SK-N-SH (cell line): ENCODE data around the gene CTSH. TPM values are rescaled to one million over a fixed set of nuclear protein-coding genes. Genes with fewer than 3 reads are reported as not detected.

Experiments
- CTCF ChIA-PET: fragments of 300-600, 350-600 bp; formaldehyde crosslinking; extraction: SDS; loops from one replicate; lab custom pipeline; 2021; lab: Yijun Ruan, JAX
- POLR2A ChIA-PET: fragments of 350-600 bp; sonication (Branson Sonifier 250); formaldehyde crosslinking; extraction: SDS; loops from one replicate; lab custom pipeline; 2020; ENCODE audit warnings: antibody characterized with exemption, inconsistent platforms; lab: Yijun Ruan, JAX
- DNase-seq: peaks from one replicate; pipeline ENCODE4 v3.0.0; 2012
- H2AFZ ChIP-seq: fragments of 200-600 bp; sonication (generic); 2 replicates; pipeline ENCODE4 v1.8.1; 2016; ENCODE audit warnings: antibody characterized with exemption, mild to moderate bottlenecking, low read depth
- H3F3A ChIP-seq: fragments of 200-600 bp; sonication (generic); replicated peaks from 2 replicates; pipeline ENCODE3; 2016; ENCODE audit warnings: antibody characterized with exemption, mild to moderate bottlenecking; ENCODE audit not compliant: insufficient read depth
- H3K27ac ChIP-seq, 2 experiments: fragments of 200-500 bp in 1 of 2; fragments of 200-600 bp in 1 of 2; sonication (Bioruptor generic) in 1 of 2; sonication (generic), shearing (Covaris generic) in 1 of 2; 2 replicates each; pipeline versions ENCODE4 v1.5.1 to v1.6.1; 2014 to 2016; ENCODE audit warnings: low read depth in 2 of 2, inconsistent platforms in 1 of 2, low read length in 1 of 2, mild to moderate bottlenecking in 1 of 2, mixed read lengths in 1 of 2
- H3K27me3 ChIP-seq: fragments of 200-600 bp; sonication (generic), shearing (Covaris generic); 2 replicates; pipeline ENCODE4 v1.6.1; 2016; ENCODE audit warnings: mixed run types; ENCODE audit not compliant: insufficient read depth
- H3K36me3 ChIP-seq, 2 experiments: fragments of 200-500 bp in 1 of 2; fragments of 200-600 bp in 1 of 2; sonication (Bioruptor generic) in 1 of 2; sonication (generic) in 1 of 2; replicated peaks in 1 of 2; 2 replicates each; pipeline versions ENCODE3 to v1.5.1; 2014 to 2016; ENCODE audit warnings: low read length in 1 of 2, mild to moderate bottlenecking in 1 of 2; ENCODE audit not compliant: insufficient read depth in 2 of 2, control insufficient read depth in 1 of 2
- H3K4me1 ChIP-seq, 2 experiments: fragments of 200-500 bp in 1 of 2; fragments of 200-600 bp in 1 of 2; sonication (Bioruptor generic) in 1 of 2; sonication (generic), shearing (Covaris generic) in 1 of 2; 2 replicates each; pipeline versions ENCODE4 v1.5.1 to v1.6.1; 2014 to 2016; ENCODE audit warnings: low read depth in 1 of 2, low read length in 1 of 2, mixed run types in 1 of 2; ENCODE audit not compliant: insufficient read depth in 2 of 2, control insufficient read depth in 1 of 2
- H3K4me2 ChIP-seq: fragments of 200-600 bp; sonication (generic), shearing (Covaris generic); 2 replicates; pipeline ENCODE4 v1.6.1; 2017; ENCODE audit warnings: mixed run types
- H3K4me3 ChIP-seq, 2 experiments: fragments of 200-500 bp in 1 of 2; fragments of 200-600 bp in 1 of 2; sonication (Bioruptor generic) in 1 of 2; sonication (generic), shearing (Covaris generic) in 1 of 2; 2 replicates each; pipeline versions ENCODE4 v1.5.1 to v1.8.1; 2014 to 2016; ENCODE audit warnings: low read depth in 2 of 2, inconsistent platforms in 1 of 2, low read length in 1 of 2, mild to moderate bottlenecking in 1 of 2, mixed read lengths in 1 of 2, moderate library complexity in 1 of 2
- H3K79me2 ChIP-seq: fragments of 200-600 bp; sonication (generic); 2 replicates; pipeline ENCODE4 v1.8.1; 2017; ENCODE audit warnings: mild to moderate bottlenecking; ENCODE audit not compliant: insufficient read depth
- H3K9ac ChIP-seq: fragments of 200-600 bp; sonication (generic); 2 replicates; pipeline ENCODE4 v1.6.1; 2017; ENCODE audit warnings: mixed run types
- H3K9me2 ChIP-seq: fragments of 200-600 bp; sonication (generic); 2 replicates; pipeline ENCODE4 v1.6.1; 2017; ENCODE audit warnings: mixed run types
- H3K9me3 ChIP-seq: fragments of 200-600 bp; sonication (generic); 2 replicates; pipeline ENCODE4 v1.6.1; 2017; ENCODE audit warnings: mixed run types, mild to moderate bottlenecking, moderate library complexity
- H4K20me1 ChIP-seq: fragments of 200-600 bp; sonication (generic); 2 replicates; pipeline ENCODE4 v1.6.1; 2017; ENCODE audit warnings: mild to moderate bottlenecking, mixed run types; ENCODE audit not compliant: insufficient read depth
- EZH2phosphoT487 ChIP-seq: fragments of 200-600 bp; sonication (generic); IDR thresholded peaks from 2 replicates; pipeline ENCODE4 v1.6.1; 2017; ENCODE audit warnings: low read depth, mixed run types, mild to moderate bottlenecking, antibody characterized with exemption, moderate library complexity, borderline replicate concordance
- FOXJ3 ChIP-seq: sonication (generic); formaldehyde crosslinking; IDR thresholded peaks from 2 replicates; pipeline ENCODE4 v1.5.1; 2020; ENCODE audit warnings: mild to moderate bottlenecking, missing genetic modification reagents
- FOXM1 ChIP-seq: IDR thresholded peaks from 2 replicates; pipeline ENCODE4 v1.4.0; 2012; ENCODE audit warnings: low read depth, mild to moderate bottlenecking
- MEF2A ChIP-seq: IDR thresholded peaks from 2 replicates; pipeline ENCODE4 v1.4.0; 2012; ENCODE audit warnings: low read depth, borderline replicate concordance
- RAD21 ChIP-seq: IDR thresholded peaks from 2 replicates; pipeline ENCODE4 v1.6.1; 2012; ENCODE audit warnings: mild to moderate bottlenecking, low read length
- RFX5 ChIP-seq: IDR thresholded peaks from 2 replicates; pipeline ENCODE4 v1.6.1; 2012; ENCODE audit warnings: mild to moderate bottlenecking, improper control_type of control experiment, low read length
- RXRA ChIP-seq: IDR thresholded peaks from 2 replicates; pipeline ENCODE4 v1.4.0; 2012; ENCODE audit warnings: low read depth, mild to moderate bottlenecking, borderline replicate concordance
- SIN3A ChIP-seq: IDR thresholded peaks from 2 replicates; pipeline ENCODE4 v1.6.1; 2012; ENCODE audit warnings: low read depth, mild to moderate bottlenecking, low read length, moderate library complexity, borderline replicate concordance
- SMC3 ChIP-seq: IDR thresholded peaks from 2 replicates; pipeline ENCODE4 v1.6.1; 2012; ENCODE audit warnings: low read depth, low read length, improper control_type of control experiment
- YY1 ChIP-seq: IDR thresholded peaks from 2 replicates; pipeline ENCODE4 v1.4.0; 2012; ENCODE audit warnings: low read depth, mild to moderate bottlenecking
- WGBS: methylation state at CpG from one replicate; pipeline ENCODE4 v1.1.6; 2017; ENCODE audit warnings: low lambda C conversion rate; 5-methylcytosine and 5-hydroxymethylcytosine counted together
- polyA plus RNA-seq, 3 experiments: library from polyadenylated mRNA; depleted of rRNA; stranded (reverse); fragments of >200 nt; gene quantifications; 2 replicates each; pipeline ENCODE4 v1.2.3, GENCODE V29; 2012
- TF ChIP-seq, protein P1 (sequence below): fragments of 150-350 bp; IDR thresholded peaks from 2 replicates; pipeline ENCODE4 v1.6.1; 2017; ENCODE audit warnings: antibody characterized with exemption, low read length, low read depth, borderline replicate concordance
- TF ChIP-seq, protein P2 (sequence below): IDR thresholded peaks from 2 replicates; pipeline ENCODE4 v1.4.0; 2012; ENCODE audit warnings: low read depth
- TF ChIP-seq, protein P3 (sequence below): IDR thresholded peaks from 2 replicates; pipeline ENCODE4 v1.4.0; 2012; ENCODE audit warnings: low read depth, borderline replicate concordance
- TF ChIP-seq, protein P4 (sequence below): fragments of 150-350 bp; IDR thresholded peaks from 2 replicates; pipeline ENCODE4 v1.6.1; 2016; ENCODE audit warnings: mild to moderate bottlenecking, low read depth, low read length

Gene CTSH
- polyA plus RNA-seq, 1 of the 3 experiments (the other 2 are of a cell fraction) = 22.7 TPM

DNA sequence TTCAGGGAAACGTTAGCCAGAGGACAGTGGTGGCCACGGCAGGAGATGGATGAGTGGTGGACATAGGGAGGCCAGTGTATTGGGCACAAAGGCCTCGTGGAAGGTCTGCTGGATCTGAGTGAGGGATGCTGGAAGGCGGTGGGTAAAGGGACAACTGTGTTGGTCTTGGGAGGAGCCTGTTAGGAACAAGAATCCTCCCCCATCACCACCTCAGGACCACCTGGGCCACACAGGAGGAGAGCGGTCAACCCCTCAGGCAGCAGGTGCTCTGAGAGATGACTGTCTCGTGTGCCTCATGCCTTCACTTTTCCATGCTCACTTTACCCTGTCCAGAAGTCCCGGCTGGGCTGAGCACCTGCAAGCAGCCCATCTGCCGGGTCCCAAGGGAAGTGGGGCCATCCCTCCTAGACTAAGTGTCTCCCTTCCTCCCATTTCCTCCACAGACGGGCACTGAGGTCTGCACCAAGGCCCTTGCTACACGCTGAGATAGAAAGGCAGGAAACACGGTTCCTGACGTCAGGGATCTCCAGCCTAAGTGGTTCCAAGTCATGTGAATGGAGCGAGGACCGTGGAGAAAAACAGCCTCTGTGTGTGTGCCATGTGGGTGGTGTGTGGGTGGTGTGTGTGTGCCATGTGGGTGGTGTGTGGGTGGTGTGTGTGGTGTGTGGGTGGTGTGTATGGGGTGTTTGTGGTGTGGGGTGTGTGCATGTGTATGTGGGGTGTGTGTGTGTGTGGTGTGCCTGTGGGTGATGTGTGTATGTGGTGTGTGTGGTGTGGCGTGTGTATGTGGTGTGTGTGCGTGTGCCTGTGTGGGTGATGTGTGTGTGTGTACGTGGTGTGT is 47.8 kb upstream of the CTSH start:
- Histone ChIP-seq H3F3A (no peaks in the 10 kb centered on the region), H3K9me3 (no peaks in the 10 kb centered on the region), H3K4me2 (no peak overlapping the region), H3K4me1 (peaks cover 6 to 12% of the 10 kb centered on the region in 2 experiments; a peak in 3 of 4 replicates), H3K36me3 (no peaks in the 10 kb centered on the region), H2AFZ (no peak overlapping the region), H3K27ac (no peak overlapping the region), H3K9me2 (no peaks in the 10 kb centered on the region), H4K20me1 (no peaks in the 10 kb centered on the region), H3K79me2 (no peaks in the 10 kb centered on the region), H3K4me3 (no peak overlapping the region), H3K9ac (no peak overlapping the region), H3K27me3 (no peaks in the 10 kb centered on the region)
- ChIA-PET CTCF (interaction anchor here (1.4 kb wide), 1 partner anchor 14 kb away, joined by 3 read pairs; no protein-coding TSS in a partner anchor), POLR2A (no interaction called here)
- TF ChIP-seq, protein P1, sequence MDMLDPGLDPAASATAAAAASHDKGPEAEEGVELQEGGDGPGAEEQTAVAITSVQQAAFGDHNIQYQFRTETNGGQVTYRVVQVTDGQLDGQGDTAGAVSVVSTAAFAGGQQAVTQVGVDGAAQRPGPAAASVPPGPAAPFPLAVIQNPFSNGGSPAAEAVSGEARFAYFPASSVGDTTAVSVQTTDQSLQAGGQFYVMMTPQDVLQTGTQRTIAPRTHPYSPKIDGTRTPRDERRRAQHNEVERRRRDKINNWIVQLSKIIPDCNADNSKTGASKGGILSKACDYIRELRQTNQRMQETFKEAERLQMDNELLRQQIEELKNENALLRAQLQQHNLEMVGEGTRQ = no peak
- TF ChIP-seq RAD21 (no peak), FOXM1 (no peak), FOXJ3 (CRISPR knock-in tag) (no peak), RXRA (no peak), YY1 (no peak)
- TF ChIP-seq, protein P2, sequence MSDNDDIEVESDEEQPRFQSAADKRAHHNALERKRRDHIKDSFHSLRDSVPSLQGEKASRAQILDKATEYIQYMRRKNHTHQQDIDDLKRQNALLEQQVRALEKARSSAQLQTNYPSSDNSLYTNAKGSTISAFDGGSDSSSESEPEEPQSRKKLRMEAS = no peak
- no peak for DNase-seq
- 88% methylated on average over 15 of the region's 17 CpGs for WGBS

DNA sequence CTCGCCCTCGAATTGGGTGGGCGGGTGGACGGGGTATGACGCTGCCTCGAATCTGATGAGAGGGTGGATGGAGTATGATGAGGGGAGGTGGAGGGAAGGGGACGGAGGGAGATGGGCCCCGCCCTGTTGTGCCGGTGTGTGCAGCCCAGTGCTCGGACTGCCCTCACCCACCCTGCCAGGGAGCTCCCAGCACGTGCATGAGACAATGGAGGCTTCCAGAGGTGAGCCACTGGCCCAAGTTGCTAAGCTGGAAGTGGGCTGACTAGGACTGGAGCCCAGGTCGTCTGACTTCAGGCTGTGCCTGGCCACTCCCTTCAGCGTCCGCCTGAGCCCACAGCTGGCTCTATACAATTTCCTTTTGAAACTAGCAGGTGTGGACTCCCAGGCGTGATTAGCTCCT is 47.0 kb upstream of the CTSH start:
- H3K79me2 ChIP-seq = no peaks in the 10 kb centered on the region
- ChIA-PET CTCF (interaction anchor here (1.0 to 1.8 kb wide), 2 partner anchors 12 to 81 kb away, joined by 3 to 7 read pairs; no protein-coding TSS in a partner anchor), POLR2A (no interaction called here)
- no peak overlapping the region for H3K27ac ChIP-seq
- H3K27me3 ChIP-seq = no peaks in the 10 kb centered on the region
- H3F3A ChIP-seq = peaks cover 3% of the 10 kb centered on the region
- 87% methylated on average over 13 of the region's 15 CpGs for WGBS
- no peak overlapping the region for H3K9ac ChIP-seq
- no peak for TF ChIP-seq SMC3
- no peak overlapping the region for H3K4me3 ChIP-seq
- H3K9me3 ChIP-seq = no peaks in the 10 kb centered on the region
- H4K20me1 ChIP-seq = no peaks in the 10 kb centered on the region
- DNase-seq = no peak
- no peak overlapping the region for H2AFZ ChIP-seq
- H3K4me1 ChIP-seq = peaks cover 6 to 9% of the 10 kb centered on the region in 2 experiments; a peak in 3 of 4 replicates
- H3K9me2 ChIP-seq = no peaks in the 10 kb centered on the region
- no peak overlapping the region for H3K4me2 ChIP-seq
- no peaks in the 10 kb centered on the region for H3K36me3 ChIP-seq

DNA sequence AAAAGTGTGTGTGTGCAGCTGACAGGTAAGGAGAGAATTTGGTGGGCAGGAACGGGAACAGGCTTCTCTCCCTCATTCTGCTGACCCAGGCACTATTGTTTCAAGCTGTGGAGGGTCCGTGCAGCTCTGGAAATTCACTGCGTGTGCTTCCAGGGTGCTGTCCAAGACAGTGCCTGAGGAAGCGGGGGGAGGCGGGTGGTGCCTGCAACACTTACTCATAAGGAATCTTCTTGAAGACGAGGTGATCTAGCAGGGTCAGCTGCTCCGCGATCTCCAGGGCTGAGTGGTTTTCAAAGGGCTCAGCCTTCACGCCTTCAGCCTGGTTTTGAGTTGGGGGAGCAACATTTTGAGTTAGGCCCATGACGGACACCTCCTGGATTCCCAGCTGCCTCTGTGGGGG is 46.6 kb upstream of the CTSH start:
- H2AFZ ChIP-seq = no peak overlapping the region
- H3K4me2 ChIP-seq = no peak overlapping the region
- peaks cover 6 to 8% of the 10 kb centered on the region in 2 experiments; a peak in 3 of 4 replicates for H3K4me1 ChIP-seq
- 81% methylated on average over 9 of the region's 10 CpGs for WGBS
- H3K79me2 ChIP-seq = no peaks in the 10 kb centered on the region
- H3F3A ChIP-seq = peaks cover 6% of the 10 kb centered on the region
- no peak overlapping the region for H3K9ac ChIP-seq
- no peaks in the 10 kb centered on the region for H4K20me1 ChIP-seq
- H3K36me3 ChIP-seq = no peaks in the 10 kb centered on the region
- ChIA-PET CTCF (interaction anchor here (1.0 to 1.8 kb wide), 2 partner anchors 12 to 81 kb away, joined by 3 to 7 read pairs; no protein-coding TSS in a partner anchor), POLR2A (no interaction called here)
- H3K9me2 ChIP-seq = no peaks in the 10 kb centered on the region
- no peak overlapping the region for H3K27ac ChIP-seq
- H3K4me3 ChIP-seq = no peak overlapping the region
- no peaks in the 10 kb centered on the region for H3K27me3 ChIP-seq
- H3K9me3 ChIP-seq = no peaks in the 10 kb centered on the region
- DNase-seq = no peak
- TF ChIP-seq, protein P3, sequence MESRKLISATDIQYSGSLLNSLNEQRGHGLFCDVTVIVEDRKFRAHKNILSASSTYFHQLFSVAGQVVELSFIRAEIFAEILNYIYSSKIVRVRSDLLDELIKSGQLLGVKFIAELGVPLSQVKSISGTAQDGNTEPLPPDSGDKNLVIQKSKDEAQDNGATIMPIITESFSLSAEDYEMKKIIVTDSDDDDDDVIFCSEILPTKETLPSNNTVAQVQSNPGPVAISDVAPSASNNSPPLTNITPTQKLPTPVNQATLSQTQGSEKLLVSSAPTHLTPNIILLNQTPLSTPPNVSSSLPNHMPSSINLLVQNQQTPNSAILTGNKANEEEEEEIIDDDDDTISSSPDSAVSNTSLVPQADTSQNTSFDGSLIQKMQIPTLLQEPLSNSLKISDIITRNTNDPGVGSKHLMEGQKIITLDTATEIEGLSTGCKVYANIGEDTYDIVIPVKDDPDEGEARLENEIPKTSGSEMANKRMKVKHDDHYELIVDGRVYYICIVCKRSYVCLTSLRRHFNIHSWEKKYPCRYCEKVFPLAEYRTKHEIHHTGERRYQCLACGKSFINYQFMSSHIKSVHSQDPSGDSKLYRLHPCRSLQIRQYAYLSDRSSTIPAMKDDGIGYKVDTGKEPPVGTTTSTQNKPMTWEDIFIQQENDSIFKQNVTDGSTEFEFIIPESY = no peak
- TF ChIP-seq RFX5 = no peak
- TF ChIP-seq RAD21 = no peak
- TF ChIP-seq MEF2A = no peak
- no peak for TF ChIP-seq SIN3A
- TF ChIP-seq, protein P4, sequence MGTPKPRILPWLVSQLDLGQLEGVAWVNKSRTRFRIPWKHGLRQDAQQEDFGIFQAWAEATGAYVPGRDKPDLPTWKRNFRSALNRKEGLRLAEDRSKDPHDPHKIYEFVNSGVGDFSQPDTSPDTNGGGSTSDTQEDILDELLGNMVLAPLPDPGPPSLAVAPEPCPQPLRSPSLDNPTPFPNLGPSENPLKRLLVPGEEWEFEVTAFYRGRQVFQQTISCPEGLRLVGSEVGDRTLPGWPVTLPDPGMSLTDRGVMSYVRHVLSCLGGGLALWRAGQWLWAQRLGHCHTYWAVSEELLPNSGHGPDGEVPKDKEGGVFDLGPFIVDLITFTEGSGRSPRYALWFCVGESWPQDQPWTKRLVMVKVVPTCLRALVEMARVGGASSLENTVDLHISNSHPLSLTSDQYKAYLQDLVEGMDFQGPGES = no peak
- TF ChIP-seq EZH2phosphoT487 = no peak
- no peak for TF ChIP-seq RXRA
